ENCODE results near the gene TYROBP.
A peak's percentile ranks its signal among the peaks of the same experiment; 100 is the strongest.

TYROBP gene

GRCh38 chr19:35905178-35905727, 2.8 kb downstream of the TYROBP start:
- no peak overlapping the region for H3K4me3 ChIP-seq (replicated peaks; ENCODE audit: low read depth, low read length)

GRCh38 chr19:35904311-35905068, 3.6 kb downstream of the TYROBP start:
- Histone ChIP-seq H3K4me3 (replicated peaks; ENCODE audit: low read depth, low read length) (no peak overlapping the region), H3K36me3 (ENCODE audit: control insufficient read depth, insufficient read depth, low read length) (no peaks in the 10 kb centered on the region), H3K27me3 (replicated peaks; ENCODE audit: control insufficient read depth, insufficient read depth, low read length) (no peaks in the 10 kb centered on the region)
- DNase-seq (ENCODE audit: extremely low read depth, insufficient read length), result no peak
- no peak for TF ChIP-seq CTCF (IDR thresholded peaks at IDR 0.05; ENCODE audit: insufficient read depth, low read length, poor library complexity, severe bottlenecking)

More at GRCh38 chr19:35905178-35905727, 2.8 kb downstream of the TYROBP start:
- no peaks in the 10 kb centered on the region for H3K36me3 ChIP-seq (ENCODE audit: control insufficient read depth, insufficient read depth, low read length)
- no peak for TF ChIP-seq CTCF (IDR thresholded peaks at IDR 0.05; ENCODE audit: insufficient read depth, low read length, poor library complexity, severe bottlenecking)
- DNase-seq (ENCODE audit: extremely low read depth, insufficient read length), result no peak
- H3K27me3 ChIP-seq (replicated peaks; ENCODE audit: control insufficient read depth, insufficient read depth, low read length), result no peaks in the 10 kb centered on the region

- DNase-seq (ENCODE audit: extremely low read depth, insufficient read length), result peak; percentile 90
- Histone ChIP-seq H3K27me3 (replicated peaks; ENCODE audit: control insufficient read depth, insufficient read depth, low read length) (no peaks in the 10 kb centered on the region), H3K4me3 (replicated peaks; ENCODE audit: low read depth, low read length) (peak overlapping the region; percentile 58), H3K36me3 (ENCODE audit: control insufficient read depth, insufficient read depth, low read length) (no peaks in the 10 kb centered on the region)
- no peak for TF ChIP-seq CTCF (IDR thresholded peaks at IDR 0.05; ENCODE audit: insufficient read depth, low read length, poor library complexity, severe bottlenecking)
Measured at GRCh38 chr19:35903550-35904179, 4.4 kb downstream of the TYROBP start.

GRCh38 chr19:35902870-35903475, 5.1 kb downstream of the TYROBP start:
- no peak for DNase-seq (ENCODE audit: extremely low read depth, insufficient read length)
- peak overlapping the region; percentile 58 for H3K4me3 ChIP-seq (replicated peaks; ENCODE audit: low read depth, low read length)
- TF ChIP-seq CTCF (IDR thresholded peaks at IDR 0.05; ENCODE audit: insufficient read depth, low read length, poor library complexity, severe bottlenecking), result no peak
- H3K36me3 ChIP-seq (ENCODE audit: control insufficient read depth, insufficient read depth, low read length), result peaks cover 3% of the 10 kb centered on the region
- H3K27me3 ChIP-seq (replicated peaks; ENCODE audit: control insufficient read depth, insufficient read depth, low read length), result no peaks in the 10 kb centered on the region

- peaks cover 10% of the 10 kb centered on the region for H3K36me3 ChIP-seq (ENCODE audit: control insufficient read depth, insufficient read depth, low read length)
- peak within 1 kb of the TSS; percentile 58 for H3K4me3 ChIP-seq (replicated peaks; ENCODE audit: low read depth, low read length)
- no peaks in the 10 kb centered on the region for H3K27me3 ChIP-seq (replicated peaks; ENCODE audit: control insufficient read depth, insufficient read depth, low read length)
- TF ChIP-seq CTCF (IDR thresholded peaks at IDR 0.05; ENCODE audit: insufficient read depth, low read length, poor library complexity, severe bottlenecking), result peak; percentile 2
- peak; percentile 66 for DNase-seq (ENCODE audit: extremely low read depth, insufficient read length)
Measured at GRCh38 chr19:35901854-35902661, 6.0 kb downstream of the TYROBP start, which contains the start of gene HCST. HCST (plus strand) TSS chr19:35902529; CDS start chr19:35902594, 65 bp downstream.

Measured in GM06990 (cell line).